GM18951 (cell line): ENCODE data around the gene SYNGAP1.

Experiments used
- POLR2A ChIP-seq: IDR thresholded peaks from 4 replicates; pipeline ENCODE4 v1.6.1; 2011; ENCODE audit warnings: mild to moderate bottlenecking; ENCODE audit not compliant: insufficient read length, insufficient read depth; ENCODE audit errors: extremely low read depth
- in situ Hi-C: fragments of 300-500 bp; cut with MboI; formaldehyde crosslinking; loops from one replicate; pipeline ENCODE4 v1.12.0; 2022; ENCODE audit warnings: low sequenced_read_pairs, mixed read lengths, inconsistent platforms; ENCODE audit not compliant: unreplicated experiment

SYNGAP1 gene

DNA sequence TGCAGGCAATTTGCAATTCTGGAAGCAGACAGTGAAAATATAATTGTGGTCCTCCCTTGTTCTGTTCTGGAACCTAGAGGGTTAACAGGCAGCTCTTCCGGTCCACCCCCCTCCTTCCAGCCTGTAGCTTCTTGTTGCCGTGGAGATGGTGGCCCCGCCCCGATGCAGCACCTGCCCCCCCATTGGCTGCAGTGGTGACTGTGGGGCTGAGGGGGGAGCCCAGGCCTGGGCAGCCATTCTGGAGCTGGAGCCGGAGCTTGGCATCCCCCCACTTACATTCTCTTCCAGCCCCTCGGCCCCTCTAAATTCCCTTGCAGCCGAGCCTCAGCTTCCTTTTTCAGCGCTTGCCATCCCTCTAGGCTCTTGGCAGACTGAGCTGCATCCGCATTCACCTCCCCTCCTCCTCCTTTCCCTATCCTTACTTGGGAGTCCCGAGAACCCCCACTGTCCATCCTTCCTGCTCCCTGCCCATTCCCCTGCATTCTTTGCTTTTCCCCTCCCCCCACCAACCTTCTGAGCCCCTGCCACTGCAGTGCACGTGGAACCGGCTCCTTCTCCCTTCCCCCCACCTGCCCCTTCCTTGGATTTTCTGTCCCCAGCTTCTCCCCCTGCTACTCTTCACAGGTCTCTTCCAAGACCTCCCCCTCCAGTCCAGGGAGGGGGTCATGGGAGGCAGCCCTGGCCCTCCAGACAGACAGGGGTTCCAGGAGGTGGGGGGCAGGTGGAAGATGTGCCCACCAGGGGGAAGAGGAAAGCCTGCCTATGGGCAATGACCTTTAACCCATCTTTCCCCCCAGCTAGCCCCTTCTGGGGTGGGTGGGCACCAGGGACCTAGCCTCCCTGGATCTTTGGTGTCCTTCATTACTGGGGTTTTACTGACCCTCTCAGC is 11.4 kb downstream of the SYNGAP1 start:
- TF ChIP-seq POLR2A = no peak
- in situ Hi-C loops = no loop called here

DNA sequence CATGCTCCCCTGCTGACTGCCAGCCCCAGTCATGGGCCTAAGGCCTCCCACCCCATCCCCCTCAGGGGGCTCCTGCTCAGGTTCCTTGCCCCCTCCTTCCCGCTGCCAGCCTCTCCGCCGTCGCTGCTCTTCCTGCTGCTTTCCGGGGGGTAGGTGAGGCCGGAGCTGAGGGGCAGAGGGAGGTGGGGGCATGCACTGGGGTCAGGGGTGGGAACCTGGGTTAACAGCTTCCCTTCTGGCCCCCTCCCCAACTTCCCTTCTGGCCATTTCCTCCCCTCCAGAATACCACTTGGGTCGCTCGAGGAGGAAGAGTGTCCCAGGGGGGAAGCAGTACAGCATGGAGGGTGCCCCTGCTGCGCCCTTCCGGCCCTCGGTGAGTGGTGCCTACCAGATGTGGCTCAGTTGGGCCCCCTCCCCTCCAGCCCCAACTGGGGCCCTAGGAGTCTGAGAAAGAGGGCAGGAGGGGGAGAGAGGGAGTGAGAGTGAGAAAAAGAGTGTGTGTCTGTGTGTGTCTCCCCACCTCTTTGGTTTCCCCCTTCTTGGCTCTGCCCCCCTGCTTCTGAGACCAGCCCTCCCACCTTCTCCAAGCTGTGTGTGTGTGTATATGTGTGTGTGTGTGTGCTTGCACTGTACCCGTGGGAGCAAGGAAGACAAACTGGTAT is 12.1 kb downstream of the SYNGAP1 start:
- in situ Hi-C loops = no loop called here

DNA sequence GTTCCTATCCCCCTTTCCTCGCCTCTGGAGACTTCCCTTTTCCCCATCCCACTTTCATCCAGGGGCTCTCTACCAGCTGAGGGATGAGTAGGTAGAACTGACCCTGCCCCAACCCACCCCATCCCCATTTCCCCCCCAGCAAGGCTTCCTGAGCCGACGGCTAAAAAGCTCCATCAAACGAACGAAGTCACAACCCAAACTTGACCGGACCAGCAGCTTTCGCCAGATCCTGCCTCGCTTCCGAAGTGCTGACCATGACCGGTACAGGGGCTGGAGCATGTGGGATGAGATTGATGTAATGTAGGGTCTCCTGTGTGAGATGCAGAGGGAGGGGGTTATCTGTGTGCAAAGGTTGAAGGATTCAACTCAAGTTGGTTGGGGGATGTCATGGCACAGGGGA is 12.7 kb downstream of the SYNGAP1 start:
- in situ Hi-C loops = no loop called here
- no peak for TF ChIP-seq POLR2A

More for the DNA sequence above, 12.1 kb downstream of the SYNGAP1 start:
- TF ChIP-seq POLR2A = no peak

DNA sequence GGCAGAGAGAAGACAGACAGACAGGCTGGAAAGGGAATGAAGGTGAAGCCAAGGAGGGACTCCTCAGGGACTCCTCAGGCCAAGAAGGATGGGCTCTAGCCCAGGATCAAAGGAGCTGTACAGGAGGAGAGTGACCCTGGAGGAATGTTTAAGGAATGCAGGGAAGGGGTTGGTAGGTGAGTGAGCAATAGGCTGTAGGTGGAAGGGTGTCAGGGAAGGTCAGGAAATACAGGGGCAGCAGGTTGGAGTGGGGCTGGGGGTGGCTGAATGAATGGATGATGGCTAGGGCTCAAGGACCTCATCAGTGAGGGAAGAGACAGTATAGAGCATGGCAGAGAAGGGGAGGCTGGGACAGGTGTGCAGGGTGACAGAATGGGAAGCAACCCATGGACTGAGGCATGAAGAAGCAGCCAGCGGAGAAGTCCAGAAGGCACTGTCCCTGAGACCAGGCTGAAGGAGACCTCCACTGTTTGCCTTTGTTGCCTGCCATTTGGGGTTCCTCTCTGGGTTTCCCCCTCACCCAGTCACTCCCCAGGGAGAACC is 13.2 kb downstream of the SYNGAP1 start:
- in situ Hi-C loops = no loop called here
- no peak for TF ChIP-seq POLR2A

DNA sequence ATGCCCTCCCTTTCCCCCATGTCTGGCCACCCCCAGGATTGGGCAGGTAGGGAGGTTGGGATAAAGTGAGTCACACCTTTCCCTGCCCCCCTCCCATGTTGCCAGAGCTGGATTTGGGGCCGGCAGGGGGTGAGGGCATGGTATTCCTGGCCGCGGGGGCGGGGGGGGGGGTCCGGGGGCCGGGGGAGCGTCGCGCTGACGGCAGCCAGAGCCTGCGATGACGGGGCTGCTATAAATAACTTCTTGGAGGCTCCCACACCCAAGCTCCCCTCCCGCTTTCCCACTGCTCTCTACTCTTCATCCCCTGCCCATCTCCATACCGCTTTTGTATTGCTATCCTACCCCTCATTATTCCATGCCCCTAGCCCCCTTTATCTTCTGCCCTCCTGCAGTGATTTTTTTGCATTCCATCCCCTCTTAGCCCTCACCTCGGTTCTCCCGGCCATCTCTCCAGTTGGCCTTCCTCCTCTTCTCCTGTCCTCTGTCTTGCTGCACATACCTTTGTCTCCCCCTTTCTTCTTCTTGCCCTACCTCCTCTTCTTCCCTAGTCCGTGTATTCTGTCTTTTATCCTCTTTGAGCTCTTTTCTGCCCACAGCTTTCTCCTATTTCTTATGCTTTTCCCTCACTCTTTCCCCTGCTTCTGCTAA is 13.8 kb downstream of the SYNGAP1 start:
- no peak for TF ChIP-seq POLR2A

DNA sequence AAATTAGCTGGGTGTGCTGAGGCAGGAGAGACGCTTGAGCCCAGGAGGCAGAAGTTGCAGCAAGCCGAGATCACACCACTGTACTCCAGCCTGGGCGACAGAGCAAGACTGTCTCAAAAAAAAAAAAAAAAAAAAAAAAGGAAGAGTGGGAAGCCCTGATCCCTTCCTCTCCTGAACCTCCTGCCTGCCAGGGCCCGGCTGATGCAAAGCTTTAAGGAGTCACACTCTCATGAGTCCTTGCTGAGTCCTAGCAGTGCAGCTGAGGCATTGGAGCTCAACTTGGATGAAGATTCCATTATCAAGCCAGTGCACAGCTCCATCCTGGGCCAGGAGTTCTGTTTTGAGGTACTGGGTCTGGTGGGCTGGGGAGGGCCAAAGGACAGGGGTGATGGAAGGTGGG is 15.1 kb downstream of the SYNGAP1 start:
- in situ Hi-C loops = no loop called here
- TF ChIP-seq POLR2A = no peak

More for the DNA sequence above, 13.8 kb downstream of the SYNGAP1 start:
- in situ Hi-C loops = no loop called here

DNA sequence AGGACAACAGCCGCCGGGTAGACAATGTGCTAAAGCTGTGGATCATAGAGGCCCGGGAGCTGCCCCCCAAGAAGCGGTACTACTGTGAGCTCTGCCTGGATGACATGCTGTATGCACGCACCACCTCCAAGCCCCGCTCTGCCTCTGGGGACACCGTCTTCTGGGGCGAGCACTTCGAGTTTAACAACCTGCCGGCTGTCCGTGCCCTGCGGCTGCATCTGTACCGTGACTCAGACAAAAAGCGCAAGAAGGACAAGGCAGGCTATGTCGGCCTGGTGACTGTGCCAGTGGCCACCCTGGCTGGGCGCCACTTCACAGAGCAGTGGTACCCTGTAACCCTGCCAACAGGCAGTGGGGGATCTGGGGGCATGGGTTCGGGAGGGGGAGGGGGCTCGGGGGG is 17.8 kb downstream of the SYNGAP1 start:
- TF ChIP-seq POLR2A = no peak
- in situ Hi-C loops = no loop called here

DNA sequence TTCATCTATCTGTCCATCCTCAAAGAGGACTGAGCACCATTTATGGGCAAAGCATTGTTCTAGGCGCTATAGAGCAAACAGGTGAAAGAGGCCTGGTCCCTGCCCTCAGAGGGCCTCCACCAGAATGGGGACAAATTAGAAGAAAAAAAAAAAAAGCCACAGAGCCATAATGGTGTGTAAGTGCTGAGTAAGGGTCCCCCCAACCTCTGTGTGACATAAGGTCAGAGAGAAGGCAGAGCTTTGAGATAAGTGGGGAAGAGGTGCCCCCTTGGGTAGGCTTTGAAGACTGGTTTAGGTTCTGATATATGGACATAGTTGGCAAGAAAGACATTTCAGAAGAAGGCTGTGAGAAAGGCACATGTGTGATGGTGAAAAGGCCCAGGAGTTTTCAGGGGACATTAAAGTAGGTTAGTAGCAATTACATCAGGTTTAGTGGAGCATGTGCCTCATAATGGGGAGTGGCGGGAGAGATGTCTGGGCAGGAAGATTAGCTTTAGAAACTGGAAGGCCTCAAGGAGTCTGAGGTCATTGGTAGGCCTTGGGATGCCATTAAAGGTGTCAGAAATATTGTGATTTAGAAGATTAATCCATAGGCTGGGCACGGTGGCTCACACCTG is 19.2 kb downstream of the SYNGAP1 start:
- in situ Hi-C loops = no loop called here
- no peak for TF ChIP-seq POLR2A

DNA sequence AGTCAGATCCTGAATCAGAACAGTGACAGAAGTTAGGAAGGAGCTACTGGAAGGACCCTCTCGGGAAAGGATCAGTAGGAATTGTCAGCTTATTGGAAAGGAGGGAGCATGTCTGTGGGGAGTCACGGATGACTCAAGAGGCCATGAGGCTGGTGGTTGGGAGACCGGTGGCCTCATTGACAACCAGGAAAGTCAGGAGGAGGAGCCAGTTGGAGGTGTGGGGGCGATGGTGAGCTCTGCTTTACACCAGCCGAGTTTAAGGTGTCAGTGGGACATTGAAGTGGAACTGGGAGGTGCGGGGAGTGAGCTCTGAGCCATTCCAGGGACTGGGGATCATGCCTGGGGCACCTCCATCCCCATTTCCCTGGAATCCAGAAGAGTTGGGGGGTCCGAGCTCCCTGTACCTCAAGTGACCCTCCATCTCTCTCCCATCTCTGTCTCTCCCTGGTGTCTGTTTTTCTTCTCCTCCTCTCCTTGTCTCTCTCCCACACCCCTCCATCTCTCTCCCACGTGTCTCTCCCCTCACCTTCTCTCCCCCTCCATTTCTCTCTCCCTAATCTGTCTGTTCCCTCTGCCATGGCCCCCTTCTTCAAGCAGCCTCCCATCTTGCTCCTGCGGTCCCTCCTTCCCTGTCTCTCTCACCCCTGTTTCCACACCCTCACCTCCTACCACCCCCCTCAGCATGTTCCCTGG is 20.2 kb downstream of the SYNGAP1 start:
- no peak for TF ChIP-seq POLR2A
- in situ Hi-C loops = no loop called here

DNA sequence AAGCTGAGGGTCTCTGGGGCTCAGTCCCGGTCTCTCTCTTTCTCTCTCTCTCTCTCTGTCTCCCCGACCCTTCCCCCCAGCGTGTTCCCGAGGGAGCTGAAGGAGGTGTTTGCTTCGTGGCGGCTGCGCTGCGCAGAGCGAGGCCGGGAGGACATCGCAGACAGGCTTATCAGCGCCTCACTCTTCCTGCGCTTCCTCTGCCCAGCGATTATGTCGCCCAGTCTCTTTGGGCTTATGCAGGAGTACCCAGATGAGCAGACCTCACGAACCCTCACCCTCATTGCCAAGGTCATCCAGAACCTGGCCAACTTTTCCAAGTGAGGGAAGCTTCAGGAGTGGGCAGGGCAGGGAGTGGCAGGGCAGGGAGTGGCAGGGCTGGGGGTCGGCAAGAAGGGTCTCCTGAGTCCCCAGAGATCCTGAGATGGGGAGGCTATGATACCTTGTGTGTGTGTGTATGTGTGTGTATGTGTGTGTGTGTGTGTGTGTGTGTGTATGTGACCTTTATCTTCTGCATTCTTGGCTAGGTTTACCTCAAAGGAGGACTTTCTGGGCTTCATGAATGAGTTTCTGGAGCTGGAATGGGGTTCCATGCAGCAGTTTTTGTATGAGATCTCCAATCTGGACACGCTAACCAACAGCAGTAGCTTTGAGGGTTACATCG is 20.9 kb downstream of the SYNGAP1 start:
- TF ChIP-seq POLR2A = no peak
- in situ Hi-C loops = no loop called here

DNA sequence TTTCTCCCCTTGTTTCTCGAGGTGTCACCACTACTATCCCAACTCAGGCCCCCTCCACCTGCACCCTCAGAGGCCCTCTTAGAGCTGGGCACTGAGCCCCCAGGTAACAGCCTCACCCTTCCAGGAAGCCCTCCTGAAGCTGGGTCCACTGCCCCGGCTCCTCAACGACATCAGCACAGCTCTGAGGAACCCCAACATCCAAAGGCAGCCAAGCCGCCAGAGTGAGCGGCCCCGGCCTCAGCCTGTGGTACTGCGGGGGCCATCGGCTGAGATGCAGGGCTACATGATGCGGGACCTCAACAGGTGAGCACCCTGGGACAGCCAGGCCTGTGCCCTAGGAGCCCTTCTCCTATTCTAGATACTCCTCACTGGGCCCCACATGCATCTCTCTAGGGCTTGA is 21.6 kb downstream of the SYNGAP1 start:
- no peak for TF ChIP-seq POLR2A
- in situ Hi-C loops = no loop called here

DNA sequence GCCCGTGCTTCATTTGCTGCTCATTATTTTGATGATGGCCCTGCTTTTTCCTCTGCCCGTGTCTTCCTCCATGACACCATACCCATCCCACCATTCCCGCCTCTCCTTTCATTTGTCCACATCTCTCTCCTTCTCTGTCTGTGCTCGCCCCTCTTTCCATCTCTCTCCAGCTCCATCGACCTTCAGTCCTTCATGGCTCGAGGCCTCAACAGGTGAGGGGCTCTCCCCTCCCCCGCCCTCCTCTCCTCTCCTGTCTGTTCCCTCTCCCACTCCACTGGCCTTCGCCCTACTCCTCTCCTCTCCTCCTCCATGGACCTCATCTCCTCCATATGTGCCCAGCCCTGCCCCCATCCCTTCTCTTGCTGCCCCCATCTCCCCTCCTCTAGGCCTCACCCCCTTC is 22.4 kb downstream of the SYNGAP1 start:
- in situ Hi-C loops = no loop called here
- TF ChIP-seq POLR2A = no peak
